ENCODE data around the gene SHLD2.
"Not testable (repeated sequence)": the region's sequence is repeated elsewhere in the genome, so short reads cannot be mapped to it uniquely, and the experiment has no call there.

DNA sequence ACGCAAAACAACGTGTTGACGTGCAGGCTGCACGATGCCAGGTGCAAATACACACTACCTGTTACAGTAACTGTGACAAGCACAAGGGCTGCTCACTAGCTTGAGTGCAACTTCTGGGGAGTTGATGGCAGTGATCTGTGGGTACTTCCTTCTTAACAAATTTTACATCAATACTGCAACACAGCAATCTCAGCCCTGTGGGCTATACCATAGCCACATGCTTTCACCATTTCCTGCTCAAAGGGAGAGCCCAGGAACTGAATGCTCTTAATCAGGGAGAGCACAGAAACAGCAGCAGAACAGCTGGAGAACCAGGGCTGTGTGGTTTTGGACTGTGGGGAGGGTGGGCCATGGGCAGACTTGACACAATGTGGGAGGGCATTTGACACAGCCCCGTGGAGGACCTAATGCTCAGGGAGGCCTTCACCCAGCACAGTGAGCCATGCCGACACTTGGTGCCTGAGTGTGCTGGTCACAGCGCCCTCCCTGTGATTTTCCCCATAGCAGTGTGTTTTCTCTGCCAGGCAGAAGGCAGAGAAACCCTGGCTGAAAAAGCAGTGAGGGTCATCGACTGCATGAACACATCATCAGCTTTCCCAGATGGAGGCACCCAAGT, 118.3 kb downstream of the SHLD2 start:
- TF ChIP-seq, protein P1, sequence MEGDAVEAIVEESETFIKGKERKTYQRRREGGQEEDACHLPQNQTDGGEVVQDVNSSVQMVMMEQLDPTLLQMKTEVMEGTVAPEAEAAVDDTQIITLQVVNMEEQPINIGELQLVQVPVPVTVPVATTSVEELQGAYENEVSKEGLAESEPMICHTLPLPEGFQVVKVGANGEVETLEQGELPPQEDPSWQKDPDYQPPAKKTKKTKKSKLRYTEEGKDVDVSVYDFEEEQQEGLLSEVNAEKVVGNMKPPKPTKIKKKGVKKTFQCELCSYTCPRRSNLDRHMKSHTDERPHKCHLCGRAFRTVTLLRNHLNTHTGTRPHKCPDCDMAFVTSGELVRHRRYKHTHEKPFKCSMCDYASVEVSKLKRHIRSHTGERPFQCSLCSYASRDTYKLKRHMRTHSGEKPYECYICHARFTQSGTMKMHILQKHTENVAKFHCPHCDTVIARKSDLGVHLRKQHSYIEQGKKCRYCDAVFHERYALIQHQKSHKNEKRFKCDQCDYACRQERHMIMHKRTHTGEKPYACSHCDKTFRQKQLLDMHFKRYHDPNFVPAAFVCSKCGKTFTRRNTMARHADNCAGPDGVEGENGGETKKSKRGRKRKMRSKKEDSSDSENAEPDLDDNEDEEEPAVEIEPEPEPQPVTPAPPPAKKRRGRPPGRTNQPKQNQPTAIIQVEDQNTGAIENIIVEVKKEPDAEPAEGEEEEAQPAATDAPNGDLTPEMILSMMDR (IDR thresholded peaks at IDR 0.05), result not testable (repeated sequence)
- TF ChIP-seq POLR2A, EP300 (IDR thresholded peaks at IDR 0.05): not testable (repeated sequence)

Measured in ovary (tissue), 3 donors.